T follicular helper cell (primary cell): Measurements from ENCODE around the gene MBD6.

ENCODE experiments used
- DNase-seq: peaks from one replicate; pipeline ENCODE4 v3.0.0-alpha.2; 2020; ENCODE audit warnings: low read depth

MBD6 gene

DNA sequence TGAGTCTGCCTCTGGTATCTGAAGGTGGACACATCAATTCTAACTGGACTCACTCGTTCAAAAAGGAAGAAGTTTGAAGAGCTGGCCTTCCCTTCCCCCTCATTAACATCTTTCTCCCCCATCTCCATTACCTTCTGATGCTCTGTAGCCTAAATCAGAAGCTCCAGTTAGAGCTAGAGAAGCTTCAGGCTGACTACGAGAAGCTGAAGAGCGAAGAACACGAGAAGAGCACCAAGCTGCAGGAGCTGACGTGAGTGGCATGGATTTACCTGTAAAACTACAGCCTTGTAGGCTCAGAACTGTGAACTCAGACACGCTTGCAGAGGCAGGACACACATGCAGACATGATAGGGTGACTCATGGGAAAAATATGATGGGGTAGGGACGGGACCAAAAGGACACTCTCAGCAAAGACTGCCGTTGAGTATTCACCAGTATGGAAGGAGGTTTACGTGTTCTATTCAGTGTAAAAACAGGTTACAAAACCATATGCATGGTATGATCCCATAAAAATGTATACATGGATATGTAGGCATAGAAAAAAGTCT is 54.1 kb downstream of the MBD6 start:
- DNase-seq: no peak

DNA sequence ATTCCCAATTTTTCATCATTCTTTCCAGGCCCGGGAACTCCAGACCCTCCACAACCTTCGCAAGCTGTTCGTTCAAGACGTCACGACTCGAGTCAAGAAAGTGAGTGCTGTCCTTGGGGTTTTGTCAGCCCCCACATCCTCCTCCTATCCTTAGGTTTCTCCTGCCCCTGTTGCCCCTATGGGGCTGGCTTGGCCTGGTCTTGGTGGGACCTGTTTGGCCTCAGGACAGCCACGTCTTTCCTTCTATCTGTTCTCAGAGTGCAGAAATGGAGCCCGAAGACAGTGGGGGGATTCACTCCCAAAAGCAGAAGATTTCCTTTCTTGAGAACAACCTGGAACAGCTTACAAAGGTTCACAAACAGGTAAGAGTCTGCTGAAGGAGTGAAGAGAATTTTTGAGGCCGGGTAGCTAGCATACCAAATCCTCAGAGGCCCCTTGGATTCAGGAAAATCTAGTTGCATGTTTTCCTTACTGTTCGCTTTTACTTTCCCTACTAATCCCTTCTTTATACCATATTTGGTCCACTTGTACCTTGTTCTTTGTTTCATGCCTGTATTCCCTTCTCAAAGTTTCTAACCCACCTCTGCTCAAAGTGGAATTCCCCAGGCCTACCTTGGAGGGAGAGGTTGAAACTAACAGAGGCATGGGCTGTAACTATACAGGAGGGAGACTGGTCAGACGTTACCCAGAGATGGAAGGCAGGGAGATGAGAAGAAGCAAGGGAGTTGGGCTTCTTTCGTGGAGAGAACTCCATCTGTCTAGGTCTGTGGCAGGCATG is 55.5 kb downstream of the MBD6 start:
- no peak for DNase-seq

DNA sequence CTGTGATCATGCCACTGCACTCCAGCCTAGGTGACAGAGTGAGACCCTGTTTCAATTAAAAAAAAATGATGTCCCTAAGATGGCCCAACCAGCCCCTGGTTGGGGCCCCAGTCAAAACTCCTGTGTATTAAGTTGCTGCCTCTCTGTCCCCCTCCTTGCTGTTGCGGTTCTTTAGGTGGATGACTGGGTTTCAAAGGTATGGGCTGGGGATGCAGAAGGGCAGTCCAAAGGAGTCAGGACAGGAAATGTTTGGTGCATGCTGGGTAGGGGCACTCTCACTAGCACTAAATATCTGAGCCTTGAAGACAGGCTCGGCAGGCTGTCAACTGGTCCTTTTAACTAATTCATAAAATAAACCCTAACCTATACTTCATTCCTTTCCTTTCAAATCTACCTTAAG is 56.4 kb downstream of the MBD6 start:
- DNase-seq: no peak
